H1 (cell line): ENCODE data around the gene TACC2. TPM values are rescaled to one million over a fixed set of nuclear protein-coding genes. Genes with fewer than 3 reads are reported as not detected.

Experiments used
- CTCF ChIA-PET: fragments of 300-600 bp; sonication (Branson Sonifier 250); formaldehyde crosslinking; loops from one replicate; lab custom pipeline; 2021; ENCODE audit not compliant: partially characterized antibody; lab: Charles Lee
- POLR2A ChIA-PET: fragments of 300-600 bp; sonication (Branson Sonifier 250); formaldehyde crosslinking; loops from one replicate; lab custom pipeline; 2021; ENCODE audit warnings: inconsistent platforms; ENCODE audit not compliant: partially characterized antibody; lab: Charles Lee
- DNase-seq, 2 experiments: peaks; one replicate each; pipeline versions ENCODE4 v3.0.0 to v3.0.0-alpha.2; 2010 to 2022; ENCODE audit warnings: low spot score in 2 of 2, low read depth in 1 of 2, mixed read lengths in 1 of 2
- FAIRE-seq: peaks from 2 replicates; lab custom pipeline; 2011; peaks lifted over from hg19 to GRCh38; lab: Jason Lieb, UNC
- H2AFZ ChIP-seq: 2 replicates; pipeline ENCODE4 v1.8.1; 2012; ENCODE audit warnings: low read length, inconsistent platforms
- H2AK5ac ChIP-seq: 2 replicates; pipeline ENCODE4 v1.6.1; 2013; ENCODE audit warnings: low read depth, low read length
- H2BK120ac ChIP-seq: replicated peaks from 2 replicates; pipeline ENCODE3; 2013; ENCODE audit warnings: low read depth, low read length, inconsistent platforms
- H2BK12ac ChIP-seq: 2 replicates; pipeline ENCODE4 v1.6.1; 2013; ENCODE audit warnings: low read depth, low read length
- H2BK15ac ChIP-seq: 2 replicates; pipeline ENCODE4 v1.6.1; 2013; ENCODE audit warnings: low read length
- H2BK20ac ChIP-seq: 2 replicates; pipeline ENCODE4 v1.6.1; 2013; ENCODE audit warnings: low read length
- H2BK5ac ChIP-seq: 2 replicates; pipeline ENCODE4 v1.6.1; 2013; ENCODE audit warnings: low read depth, low read length
- H3K14ac ChIP-seq: 2 replicates; pipeline ENCODE4 v1.6.1; 2013; ENCODE audit warnings: inconsistent platforms; ENCODE audit not compliant: insufficient read length
- H3K18ac ChIP-seq: 2 replicates; pipeline ENCODE4 v1.6.1; 2013; ENCODE audit warnings: low read length; ENCODE audit errors: extremely low read depth
- H3K23ac ChIP-seq: 2 replicates; pipeline ENCODE4 v1.6.1; 2013; ENCODE audit warnings: inconsistent platforms; ENCODE audit not compliant: insufficient read length
- H3K23me2 ChIP-seq: 2 replicates; pipeline ENCODE4 v1.6.1; 2013; ENCODE audit warnings: low read depth, low read length
- H3K27ac ChIP-seq: 2 replicates; pipeline ENCODE4 v1.6.1; 2011; ENCODE audit warnings: low read depth, low read length, inconsistent platforms
- H3K27me3 ChIP-seq, 4 experiments: replicated peaks in 1 of 4; 1 replicate in 1 of 4; 2 replicates in 3 of 4; pipeline versions ENCODE4 v1.6.1 to v1.8.1; 2011 to 2013; ENCODE audit warnings: low read length in 3 of 4, mild to moderate bottlenecking in 3 of 4, inconsistent platforms in 2 of 4, mixed read lengths in 2 of 4, moderate library complexity in 1 of 4; ENCODE audit not compliant: control insufficient read depth in 3 of 4, insufficient read depth in 3 of 4; ENCODE audit errors: extremely low read depth in 1 of 4
- H3K36me3 ChIP-seq, 4 experiments: 2 replicates each; pipeline versions ENCODE4 v1.6.1 to v1.8.1; 2011 to 2013; ENCODE audit warnings: mild to moderate bottlenecking in 4 of 4, low read length in 3 of 4, moderate library complexity in 2 of 4, control low read depth in 1 of 4, inconsistent platforms in 1 of 4; ENCODE audit not compliant: insufficient read depth in 4 of 4, control insufficient read depth in 2 of 4
- H3K4ac ChIP-seq: replicated peaks from 2 replicates; pipeline ENCODE3; 2013; ENCODE audit warnings: low read length, low read depth, mixed read lengths, inconsistent platforms; ENCODE audit not compliant: insufficient read length
- H3K4me1 ChIP-seq, 4 experiments: replicated peaks in 1 of 4; 1 replicate in 1 of 4; 2 replicates in 3 of 4; pipeline versions ENCODE4 v1.6.1 to v1.8.1; 2011 to 2013; ENCODE audit warnings: low read length in 3 of 4, inconsistent platforms in 2 of 4, mixed read lengths in 1 of 4; ENCODE audit not compliant: insufficient read depth in 4 of 4, control insufficient read depth in 3 of 4
- H3K4me2 ChIP-seq, 2 experiments: 2 replicates each; pipeline versions ENCODE4 v1.6.1 to v1.8.1; 2011 to 2013; ENCODE audit warnings: low read depth in 2 of 2, low read length in 2 of 2, control low read depth in 1 of 2, inconsistent platforms in 1 of 2, mild to moderate bottlenecking in 1 of 2; ENCODE audit not compliant: insufficient read depth in 1 of 2
- H3K4me3 ChIP-seq, 4 experiments: fragments of 200-600, 300-600 bp in 1 of 4; sonication (generic), shearing (Covaris generic), sonication (Bioruptor Twin) in 1 of 4; 2 replicates each; pipeline versions ENCODE4 v1.5.1 to v1.8.1; 2011 to 2016; ENCODE audit warnings: low read length in 4 of 4, low read depth in 3 of 4, control low read depth in 2 of 4, inconsistent platforms in 2 of 4, mild to moderate bottlenecking in 2 of 4, mixed read lengths in 1 of 4, moderate library complexity in 1 of 4; ENCODE audit not compliant: insufficient read depth in 2 of 4; ENCODE audit errors: extremely low read depth in 1 of 4
- H3K56ac ChIP-seq: replicated peaks from 2 replicates; pipeline ENCODE3; 2013; ENCODE audit warnings: low read depth, mild to moderate bottlenecking, mixed read lengths, low read length, inconsistent platforms; ENCODE audit not compliant: insufficient read length
- H3K79me1 ChIP-seq: 2 replicates; pipeline ENCODE4 v1.6.1; 2013; ENCODE audit warnings: low read depth, low read length, control low read depth
- H3K79me2 ChIP-seq, 2 experiments: 2 replicates each; pipeline versions ENCODE4 v1.6.1 to v1.8.1; 2012 to 2013; ENCODE audit warnings: low read length in 2 of 2, mild to moderate bottlenecking in 2 of 2, inconsistent platforms in 1 of 2; ENCODE audit not compliant: insufficient read depth in 2 of 2, control insufficient read depth in 1 of 2
- H3K9ac ChIP-seq, 4 experiments: replicated peaks in 1 of 4; 1 replicate in 1 of 4; 2 replicates in 3 of 4; pipeline versions ENCODE4 v1.6.1 to v1.8.1; 2011 to 2013; ENCODE audit warnings: low read depth in 3 of 4, low read length in 3 of 4, control low read depth in 2 of 4, mild to moderate bottlenecking in 2 of 4, moderate library complexity in 2 of 4, inconsistent platforms in 1 of 4; ENCODE audit errors: extremely low read depth in 1 of 4
- H3K9me3 ChIP-seq, 2 experiments: 2 replicates each; pipeline versions ENCODE4 v1.6.1 to v1.8.1; 2012 to 2013; ENCODE audit warnings: mild to moderate bottlenecking in 2 of 2, moderate library complexity in 2 of 2, control low read depth in 1 of 2, inconsistent platforms in 1 of 2, low read depth in 1 of 2, low read length in 1 of 2, mixed read lengths in 1 of 2; ENCODE audit not compliant: insufficient read depth in 2 of 2
- H4K20me1 ChIP-seq, 2 experiments: replicated peaks in 1 of 2; 2 replicates each; pipeline versions ENCODE3 to v1.8.1; 2011 to 2013; ENCODE audit warnings: inconsistent platforms in 2 of 2, low read length in 2 of 2, mild to moderate bottlenecking in 1 of 2; ENCODE audit not compliant: insufficient read depth in 2 of 2, control insufficient read depth in 1 of 2
- H4K5ac ChIP-seq: 2 replicates; pipeline ENCODE4 v1.6.1; 2013; ENCODE audit warnings: low read length, low read depth, mixed read lengths, inconsistent platforms; ENCODE audit not compliant: insufficient read length
- H4K8ac ChIP-seq: 2 replicates; pipeline ENCODE4 v1.8.0; 2013; ENCODE audit warnings: mild to moderate bottlenecking, moderate library complexity, low read length, inconsistent platforms; ENCODE audit not compliant: insufficient read depth; ENCODE audit errors: extremely low read depth
- H4K91ac ChIP-seq: replicated peaks from 2 replicates; pipeline ENCODE3; 2013; ENCODE audit warnings: low read length, mixed read lengths, inconsistent platforms; ENCODE audit not compliant: insufficient read length
- CBX5 ChIP-seq: fragments of 300-800, 300-1000 bp; sonication (generic); IDR thresholded peaks from 2 replicates; pipeline ENCODE4 v1.7.1; 2016; ENCODE audit warnings: antibody characterized with exemption, low read length, low read depth
- POU5F1 ChIP-seq: IDR thresholded peaks from 2 replicates; pipeline ENCODE4 v1.6.1; 2011; ENCODE audit warnings: low read depth, mild to moderate bottlenecking, low read length, moderate library complexity
- RBBP5 ChIP-seq: IDR thresholded peaks from 2 replicates; pipeline ENCODE4 v1.7.1; 2012; ENCODE audit warnings: low read depth, mild to moderate bottlenecking, inconsistent platforms, low read length, moderate library complexity, borderline replicate concordance
- SIX5 ChIP-seq: IDR thresholded peaks from 2 replicates; pipeline ENCODE4 v1.6.1; 2011; ENCODE audit warnings: mild to moderate bottlenecking, low read depth, low read length
- SRF ChIP-seq: IDR thresholded peaks from 2 replicates; pipeline ENCODE4 v1.6.1; 2011; ENCODE audit warnings: mild to moderate bottlenecking, low read depth, low read length, moderate library complexity
- TCF12 ChIP-seq: IDR thresholded peaks from 2 replicates; pipeline ENCODE4 v1.6.1; 2011; ENCODE audit warnings: low read depth, mild to moderate bottlenecking, low read length
- YY1 ChIP-seq: IDR thresholded peaks from 2 replicates; pipeline ENCODE4 v1.6.1; 2011; ENCODE audit warnings: low read depth, mild to moderate bottlenecking, low read length
- WGBS, 2 experiments: shearing (Covaris generic) in 1 of 2; methylation state at CpG; one replicate each; pipeline versions ENCODE4 v1.1.6 to v1.1.7; 2013 to 2015; ENCODE audit warnings: low lambda C conversion rate in 2 of 2, mixed read lengths in 2 of 2, inconsistent platforms in 1 of 2, low coverage in 1 of 2, missing lambda C conversion rate in 1 of 2; ENCODE audit not compliant: insufficient replicate concordance in 2 of 2, insufficient coverage in 1 of 2, insufficient read length in 1 of 2; ENCODE audit errors: extremely low coverage in 1 of 2, missing lambda C conversion rate in 1 of 2; 5-methylcytosine and 5-hydroxymethylcytosine counted together
- polyA plus RNA-seq, 7 experiments: library from polyadenylated mRNA; depleted of rRNA in 3 of 7; stranded (reverse) in 5 of 7; unstranded in 2 of 7; fragments of >200 nt in 5 of 7; fragments of 200-250 nt in 2 of 7; gene quantifications; 1 replicate in 5 of 7; 2 replicates in 1 of 7; 4 replicates in 1 of 7; pipeline versions ENCODE4 v1.2.1 to v1.2.3, GENCODE V29; 2011 to 2013; ENCODE audit warnings: missing spikeins in 2 of 7, mixed read lengths in 2 of 7
- total RNA-seq: library from RNA; stranded (reverse); fragmentation: NEBNext Ultra II Directional; extraction: Animal tissue kit (Norgen Biotek cat#: 25700); gene quantifications from 2 replicates; pipeline ENCODE4 v1.2.1, GENCODE V29; 2021

The TACC2 gene
- total and polyA plus RNA-seq, 2 of the 8 experiments (the other 6 are each of a cell fraction or from before 2014, with no cell fraction given), result 21.2 to 46.6 TPM

DNA sequence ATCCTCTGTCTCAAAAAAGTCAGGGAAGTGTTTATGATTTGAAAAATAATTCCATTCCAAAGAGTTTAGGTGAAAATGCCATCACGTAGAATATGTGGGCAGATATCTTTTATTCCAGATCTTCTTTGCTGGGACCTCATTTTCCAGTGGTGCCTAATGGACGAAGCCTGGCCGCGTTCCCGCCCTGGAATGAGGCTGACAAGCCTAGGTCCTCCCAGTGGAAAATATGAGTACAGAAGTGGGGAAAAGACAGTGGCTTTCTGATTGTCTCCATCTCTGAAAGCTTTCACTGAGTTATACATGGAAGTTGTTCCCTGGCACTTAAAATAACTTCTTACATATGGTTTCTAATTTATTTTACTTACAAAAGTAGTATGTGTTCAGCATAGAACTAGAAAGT, 139.4 kb downstream of the TACC2 start:
- peaks cover 3 to 6% of the 10 kb centered on the region in 2 experiments for H4K20me1 ChIP-seq
- H3K9me3 ChIP-seq, result no peaks in the 10 kb centered on the region
- ChIA-PET POLR2A (interaction anchor here (2.8 kb wide), 1 partner anchor 15 kb away, joined by 12 read pairs; no protein-coding TSS in a partner anchor), CTCF (interaction anchor here (0.6 kb wide), 1 partner anchor 164 kb away, joined by 3 read pairs; no protein-coding TSS in a partner anchor)
- no peak overlapping the region for H3K9ac ChIP-seq
- H2AFZ ChIP-seq, result no peak overlapping the region
- no peak for DNase-seq
- H3K18ac ChIP-seq, result no peak overlapping the region
- H4K8ac ChIP-seq, result no peak overlapping the region
- H4K5ac ChIP-seq, result no peak overlapping the region
- H3K27ac ChIP-seq, result no peak overlapping the region
- H2BK15ac ChIP-seq, result no peak overlapping the region
- H2BK5ac ChIP-seq, result no peak overlapping the region
- no peaks in the 10 kb centered on the region for H3K23me2 ChIP-seq
- H3K14ac ChIP-seq, result no peak overlapping the region
- no peak overlapping the region for H3K4me3 ChIP-seq
- H3K4me1 ChIP-seq, result peaks cover 7 to 21% (median 14%) of the 10 kb centered on the region in 4 experiments
- H3K27me3 ChIP-seq, result no peaks in the 10 kb centered on the region
- H3K79me2 ChIP-seq, result peaks cover 0 to 10% of the 10 kb centered on the region in 2 experiments; a peak in 3 of 4 replicates
- WGBS, 2 experiments, result 89% methylated on average over 5 of the region's 5 CpGs; no CpG with 5 or more reads in 1 of the 2 experiments
- no peak overlapping the region for H3K4me2 ChIP-seq
- H2BK20ac ChIP-seq, result no peak overlapping the region
- no peaks in the 10 kb centered on the region for H3K36me3 ChIP-seq
- H3K79me1 ChIP-seq, result peaks cover 2% of the 10 kb centered on the region
- H2BK120ac ChIP-seq, result no peak overlapping the region
- H2AK5ac ChIP-seq, result 0 out of 2 replicates have a peak overlapping the region, but pooled peaks have one; percentile 24
- H4K91ac ChIP-seq, result no peak overlapping the region
- no peak overlapping the region for H2BK12ac ChIP-seq
- no peak overlapping the region for H3K4ac ChIP-seq
- TF ChIP-seq SIX5 (no peak), RBBP5 (no peak), TCF12 (no peak), SRF (no peak), CBX5 (no peak), YY1 (no peak), POU5F1 (no peak)
- no peak for FAIRE-seq
- no peak overlapping the region for H3K56ac ChIP-seq
- no peak overlapping the region for H3K23ac ChIP-seq
